ENCODE data around the gene C8B. TPM values are rescaled to one million over a fixed set of nuclear protein-coding genes. Genes with fewer than 3 reads are reported as not detected.

The C8B gene
- polyA plus RNA-seq, 3 donors: 0.28 TPM; not detected in 2

GRCh38 chr1:56973923-56974742 lies 8.3 kb upstream of the C8B start:
- DNase-seq (ENCODE audit: low read depth in 3 of 3, low spot score in 2 of 3): no peak

- DNase-seq (ENCODE audit: low read depth in 3 of 3, low spot score in 2 of 3): no peak
These were observed 7.2 kb upstream of the C8B start for GRCh38 chr1:56972976-56973375.

DNA sequence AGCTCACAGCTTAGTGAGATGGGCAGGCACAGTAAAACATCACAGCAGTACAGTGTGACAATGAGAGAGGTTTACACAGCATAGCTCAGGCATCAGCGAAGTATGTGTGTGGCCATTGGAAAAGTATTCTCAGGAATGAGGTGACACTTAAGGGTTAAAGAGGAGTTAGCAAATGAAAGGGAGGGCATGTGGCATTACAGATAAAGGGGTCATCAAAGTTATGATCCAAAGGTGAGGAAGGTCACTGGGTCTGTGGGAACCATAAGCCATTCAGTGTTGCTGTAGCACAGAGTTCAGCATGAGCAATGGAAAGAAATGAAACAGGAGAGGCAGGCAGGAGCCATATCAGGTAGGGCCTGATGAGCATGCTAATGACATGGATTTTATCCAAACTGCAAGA lies 4.5 kb upstream of the C8B start:
- DNase-seq (ENCODE audit: low read depth in 3 of 3, low spot score in 2 of 3): no peak

- no peak for DNase-seq (ENCODE audit: low read depth in 3 of 3, low spot score in 2 of 3)
These were observed 3.2 kb upstream of the C8B start for GRCh38 chr1:56968878-56969495.

- no peak for DNase-seq (ENCODE audit: low read depth in 3 of 3, low spot score in 2 of 3)
These were observed 2.4 kb upstream of the C8B start for GRCh38 chr1:56967900-56968832.

DNA sequence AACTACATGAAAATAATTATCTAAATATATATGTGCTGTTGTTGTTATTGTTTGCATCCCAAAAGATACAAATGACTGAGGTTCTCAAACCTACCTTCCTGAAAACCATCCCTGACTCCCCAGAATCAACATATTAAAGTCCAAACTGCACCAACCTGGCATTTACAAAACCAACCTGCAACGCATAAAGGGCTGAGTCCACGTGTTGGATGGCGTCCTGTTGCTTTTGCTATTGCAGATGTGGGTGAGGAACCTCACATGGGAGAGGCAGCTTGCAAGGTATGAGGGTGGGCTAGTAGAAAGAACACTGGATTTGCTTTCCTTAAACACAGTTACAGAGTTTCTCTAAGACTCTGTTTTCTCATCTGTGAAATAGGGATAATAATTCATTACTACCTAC lies 1.5 kb upstream of the C8B start:
- no peak for DNase-seq (ENCODE audit: low read depth in 3 of 3, low spot score in 2 of 3)

DNA sequence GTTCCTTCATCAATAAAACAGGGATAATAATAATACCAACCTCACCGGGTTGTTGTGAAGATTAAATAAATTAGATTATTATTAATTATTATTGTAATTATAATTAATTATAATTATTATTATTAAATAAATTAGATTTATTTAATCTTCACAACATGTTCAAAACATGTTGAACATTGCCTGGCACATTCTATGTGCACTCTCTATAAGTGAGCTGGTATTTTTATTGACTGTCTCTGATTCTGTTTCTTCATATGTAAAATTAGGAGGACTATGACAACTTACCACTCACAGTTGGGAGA lies 834 bp upstream of the C8B start:
- no peak for DNase-seq (ENCODE audit: low read depth in 3 of 3, low spot score in 2 of 3)

- DNase-seq (ENCODE audit: low read depth in 3 of 3, low spot score in 2 of 3): no peak
These were observed 624 bp downstream of the C8B start for GRCh38 chr1:56965191-56965590.

GRCh38 chr1:56964349-56965017 lies 1.3 kb downstream of the C8B start:
- no peak for DNase-seq (ENCODE audit: low read depth in 3 of 3, low spot score in 2 of 3)

DNA sequence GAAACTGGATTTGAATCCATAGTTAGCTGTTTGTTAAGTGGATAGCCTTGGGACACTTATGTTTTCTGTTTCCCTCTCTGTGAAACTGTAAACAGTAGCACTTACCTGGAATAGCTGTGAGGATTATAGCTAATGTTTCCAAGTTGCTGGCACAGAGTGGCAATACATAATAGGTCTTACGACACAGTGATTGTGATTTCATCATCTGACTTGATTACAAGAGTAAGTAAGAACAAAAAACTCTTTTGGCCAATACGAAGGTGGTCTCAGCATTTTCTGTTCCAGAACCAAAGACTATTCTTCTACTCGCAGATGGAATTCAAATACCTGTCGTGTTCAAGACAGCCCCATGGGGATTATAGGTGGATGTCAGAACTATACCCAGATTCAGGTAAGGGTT lies 2.1 kb downstream of the C8B start:
- no peak for DNase-seq (ENCODE audit: low read depth in 3 of 3, low spot score in 2 of 3)

GRCh38 chr1:56961426-56961825 lies 4.4 kb downstream of the C8B start:
- no peak for DNase-seq (ENCODE audit: low read depth in 3 of 3, low spot score in 2 of 3)

DNA sequence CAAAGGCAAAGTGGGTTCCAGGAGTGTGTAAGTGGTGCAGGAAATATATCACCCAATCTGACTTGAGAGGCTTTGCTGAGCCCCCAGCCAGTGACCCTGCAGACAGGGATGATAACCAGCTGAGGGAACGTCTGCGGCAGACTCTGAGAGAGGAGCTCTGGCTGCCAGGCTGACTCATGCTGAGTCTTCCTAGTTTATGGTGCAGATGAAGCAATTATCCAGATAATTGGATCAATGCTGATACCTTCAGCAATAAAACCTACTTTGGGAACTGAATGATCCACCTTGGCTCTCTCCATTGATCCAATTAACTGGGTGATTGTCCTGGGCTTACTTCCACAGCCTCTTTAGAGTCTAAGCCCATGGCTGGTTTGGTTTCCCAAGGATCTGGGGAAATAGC lies 7.3 kb downstream of the C8B start:
- no peak for DNase-seq (ENCODE audit: low read depth in 3 of 3, low spot score in 2 of 3)

DNA sequence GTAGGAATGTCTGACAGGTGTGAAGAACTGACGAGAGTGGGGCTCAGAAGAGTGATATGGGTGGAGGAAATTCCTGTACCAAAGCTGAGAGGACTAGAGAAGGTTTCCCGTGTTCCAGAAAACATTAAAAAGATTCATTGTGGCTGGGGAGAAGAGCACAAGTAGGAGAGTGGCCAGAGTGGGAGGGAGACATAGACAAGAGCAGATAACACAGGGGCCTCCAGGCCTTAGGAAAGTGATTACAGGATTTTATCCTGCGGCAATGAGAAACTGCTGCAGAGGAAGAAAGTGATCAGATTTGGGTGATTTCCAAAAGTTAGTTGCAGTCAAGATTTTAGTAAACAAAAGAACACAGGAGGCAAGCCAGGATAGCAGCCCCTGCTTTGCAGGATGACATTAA lies 7.9 kb downstream of the C8B start:
- DNase-seq (ENCODE audit: low read depth in 3 of 3, low spot score in 2 of 3): no peak

- no peak for DNase-seq (ENCODE audit: low read depth in 3 of 3, low spot score in 2 of 3)
These were observed 11.2 kb downstream of the C8B start for GRCh38 chr1:56954664-56955063.

DNA sequence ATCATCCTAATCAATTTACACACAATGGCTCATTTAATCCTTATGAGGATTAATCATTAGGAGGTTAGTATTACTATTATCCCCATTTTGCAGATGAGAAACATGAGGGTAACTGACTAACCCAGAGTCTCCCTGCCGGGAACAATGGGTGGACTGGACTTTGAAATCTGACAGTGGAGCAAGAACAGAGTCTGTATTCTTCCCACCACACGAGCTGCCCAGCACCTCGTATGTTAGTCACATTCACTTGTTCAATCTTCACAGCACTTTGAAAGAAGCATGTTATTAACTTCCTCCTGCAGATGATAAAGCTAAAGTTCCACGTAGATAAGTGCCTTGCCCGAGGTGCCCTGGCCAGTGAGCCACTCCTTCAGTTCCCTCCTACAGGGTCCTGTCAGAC lies 12.4 kb downstream of the C8B start:
- no peak for DNase-seq (ENCODE audit: low read depth in 3 of 3, low spot score in 2 of 3)

DNA sequence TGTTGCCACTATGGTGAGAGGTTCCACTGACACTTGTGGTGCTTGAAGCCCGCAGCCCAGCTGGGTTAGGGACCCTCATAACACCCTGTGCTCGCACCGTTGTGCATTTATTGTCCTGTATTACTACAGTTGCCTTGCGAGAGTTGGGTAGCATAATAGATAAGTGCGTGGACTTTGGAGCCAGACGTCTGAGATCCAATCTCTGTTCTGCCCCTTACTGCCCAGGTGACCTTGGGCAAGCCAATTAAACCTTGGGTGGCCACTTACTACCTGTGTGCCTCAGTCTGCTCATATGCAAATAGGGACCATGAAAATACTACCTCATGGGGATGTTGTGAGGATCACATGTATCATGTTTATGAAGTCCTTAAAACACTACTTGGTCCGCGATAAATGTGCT lies 13.3 kb downstream of the C8B start:
- no peak for DNase-seq (ENCODE audit: low read depth in 3 of 3, low spot score in 2 of 3)

GRCh38 chr1:56948403-56949023 lies 17.3 kb downstream of the C8B start:
- DNase-seq (ENCODE audit: low read depth in 3 of 3, low spot score in 2 of 3): no peak

DNA sequence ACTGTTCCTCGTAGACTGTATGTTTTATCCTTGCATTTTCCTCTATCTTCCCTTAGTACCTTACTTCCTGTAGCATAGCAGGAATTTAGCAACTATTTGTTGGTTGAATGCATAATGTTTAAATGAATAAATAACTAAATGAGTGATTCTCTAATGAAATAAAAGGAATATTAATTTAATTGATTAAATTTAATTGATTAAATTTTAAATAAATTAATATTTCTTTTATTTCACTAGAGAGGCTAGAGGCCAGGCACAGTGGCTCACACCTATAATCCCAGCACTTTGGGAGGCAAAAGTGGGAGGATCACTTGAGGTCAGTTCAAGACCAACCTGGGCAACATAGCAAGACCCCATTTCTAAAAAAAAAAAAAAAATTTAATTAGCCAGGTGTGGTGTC lies 25.8 kb downstream of the C8B start:
- DNase-seq (ENCODE audit: low read depth in 3 of 3, low spot score in 2 of 3): no peak

- DNase-seq (ENCODE audit: low read depth in 3 of 3, low spot score in 2 of 3): no peak
These were observed 26.6 kb downstream of the C8B start for GRCh38 chr1:56939209-56939608.

DNA sequence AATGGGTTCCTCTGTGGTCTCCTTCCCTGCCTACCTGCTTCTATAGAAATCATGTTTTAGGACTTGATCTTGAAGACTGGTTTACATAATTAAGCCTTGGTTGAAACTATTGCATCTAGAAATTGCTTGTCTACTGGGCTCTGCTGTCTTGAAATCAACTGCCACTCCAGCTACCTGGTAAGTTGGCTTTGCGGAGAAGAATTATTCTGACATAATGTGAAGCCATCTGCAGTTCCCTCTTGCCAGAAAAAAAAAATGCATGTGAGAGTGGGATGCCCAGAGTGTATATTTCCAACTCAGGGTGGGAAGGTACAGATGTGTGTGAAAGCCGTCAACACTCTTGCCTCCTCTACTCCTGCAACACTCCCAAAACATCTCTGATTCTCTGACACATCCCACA lies 27.2 kb downstream of the C8B start:
- DNase-seq (ENCODE audit: low read depth in 3 of 3, low spot score in 2 of 3): no peak
